H1 (cell line): ENCODE measurements around the gene SUPT20H. TPM values are rescaled to one million over a fixed set of nuclear protein-coding genes. Genes with fewer than 3 reads are reported as not detected.

Experiments
- BCL11A ChIP-seq, 2 experiments: IDR thresholded peaks; one replicate each; pipeline ENCODE4 v1.6.1; 2011; ENCODE audit warnings: low read depth in 2 of 2, low read length in 2 of 2, mild to moderate bottlenecking in 2 of 2
- BRCA1 ChIP-seq: IDR thresholded peaks from 2 replicates; pipeline ENCODE4 v1.6.1; 2012; ENCODE audit warnings: low read depth, low read length, improper control_type of control experiment
- CBX8 ChIP-seq: fragments of 300-800, 300-1000 bp; sonication (generic); IDR thresholded peaks from 2 replicates; pipeline ENCODE4 v1.7.1; 2016; ENCODE audit warnings: low read depth, low read length, borderline replicate concordance
- EZH2 ChIP-seq: fragments of 200-600 bp; sonication (generic); IDR thresholded peaks from 2 replicates; pipeline ENCODE4 v1.7.1; 2012; ENCODE audit warnings: low read depth, mild to moderate bottlenecking, moderate library complexity, low read length, inconsistent platforms; ENCODE audit not compliant: severe bottlenecking
- JUND ChIP-seq: IDR thresholded peaks from 2 replicates; pipeline ENCODE4 v1.6.1; 2011; ENCODE audit warnings: mild to moderate bottlenecking, improper control_type of control experiment, low read length
- POLR2A ChIP-seq, 2 experiments: IDR thresholded peaks; 1 replicate in 1 of 2; 2 replicates in 1 of 2; pipeline ENCODE4 v1.6.1; 2011; ENCODE audit warnings: low read depth in 2 of 2, low read length in 2 of 2, mild to moderate bottlenecking in 2 of 2; ENCODE audit errors: control extremely low read depth in 1 of 2
- POLR2AphosphoS5 ChIP-seq: IDR thresholded peaks from 2 replicates; pipeline ENCODE4 v1.6.1; 2011; ENCODE audit warnings: low read depth, low read length
- POU5F1 ChIP-seq: IDR thresholded peaks from 2 replicates; pipeline ENCODE4 v1.6.1; 2011; ENCODE audit warnings: low read depth, mild to moderate bottlenecking, low read length, moderate library complexity
- SIRT6 ChIP-seq: IDR thresholded peaks from one replicate; pipeline ENCODE4 v1.7.1; 2012; ENCODE audit warnings: low read length, inconsistent platforms
- polyA plus RNA-seq, 7 experiments: library from polyadenylated mRNA; depleted of rRNA in 3 of 7; stranded (reverse) in 5 of 7; unstranded in 2 of 7; fragments of >200 nt in 5 of 7; fragments of 200-250 nt in 2 of 7; gene quantifications; 1 replicate in 5 of 7; 2 replicates in 1 of 7; 4 replicates in 1 of 7; pipeline versions ENCODE4 v1.2.1 to v1.2.3, GENCODE V29; 2011 to 2013; ENCODE audit warnings: missing spikeins in 2 of 7, mixed read lengths in 2 of 7
- total RNA-seq: library from RNA; stranded (reverse); fragmentation: NEBNext Ultra II Directional; extraction: Animal tissue kit (Norgen Biotek cat#: 25700); gene quantifications from 2 replicates; pipeline ENCODE4 v1.2.1, GENCODE V29; 2021

SUPT20H gene
- total and polyA plus RNA-seq, 2 of the 8 experiments (the other 6 are each of a cell fraction or from before 2014, with no cell fraction given), result 69.2 to 75.1 TPM

DNA sequence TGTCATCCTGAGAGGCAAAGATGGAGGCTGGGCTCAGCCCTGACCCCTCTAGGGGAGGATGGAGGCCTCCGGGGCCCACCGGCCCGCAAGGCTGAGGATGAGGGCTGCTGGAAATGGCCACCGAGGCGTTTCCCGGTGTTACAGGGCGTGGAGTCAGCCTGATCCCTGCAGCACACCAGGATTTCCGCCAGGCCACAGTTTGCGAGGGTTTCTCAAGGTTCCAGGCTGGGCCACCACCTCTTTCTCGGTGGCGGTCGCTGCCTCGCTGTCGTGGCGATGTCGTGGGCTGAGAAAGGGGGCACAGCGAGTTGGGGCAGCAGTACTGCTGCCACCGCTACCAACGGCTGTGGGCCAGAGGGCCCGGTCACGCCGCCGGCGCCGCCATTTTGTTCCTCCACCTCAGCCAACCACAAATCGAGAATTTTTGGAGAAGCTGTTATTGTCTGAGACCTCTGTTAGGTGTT is 45.8 kb upstream of the SUPT20H start, which contains the start of gene CSNK1A1L (continued):
- TF ChIP-seq POLR2AphosphoS5 (no peak), CBX8 (no peak), SIRT6 (no peak), JUND (no peak), POLR2A (IDR thresholded peaks at IDR 0.05; ENCODE audit: control extremely low read depth in 1 of 2, low read depth in 2 of 2, low read length in 2 of 2) (no peak), POU5F1 (no peak), BCL11A (IDR thresholded peaks at IDR 0.05; ENCODE audit: low read depth in 2 of 2, low read length in 2 of 2) (no peak), EZH2 (no peak), BRCA1 (no peak)
